Testis (tissue), 3 donors: Measurements from ENCODE around the gene PRR11. TPM values are rescaled to one million over a fixed set of nuclear protein-coding genes. Genes with fewer than 3 reads are reported as not detected.

Experiments used
- DNase-seq: peaks from one replicate; pipeline ENCODE4 v3.0.0-alpha.2; 2019
- H3K27ac ChIP-seq, 2 donors: fragments of 200-600 bp; sonication (generic); one replicate each; pipeline ENCODE4 v1.5.1; 2019
- H3K27me3 ChIP-seq: fragments of 200-600 bp; sonication (generic); one replicate; pipeline ENCODE4 v1.5.1; 2019
- H3K36me3 ChIP-seq: fragments of 200-600 bp; sonication (generic); one replicate; pipeline ENCODE4 v1.5.1; 2017; ENCODE audit warnings: low read depth; ENCODE audit errors: missing control alignments
- H3K4me1 ChIP-seq: fragments of 200-600 bp; sonication (generic); one replicate; pipeline ENCODE4 v1.5.1; 2019
- H3K4me3 ChIP-seq, 2 donors: fragments of 200-600 bp; sonication (generic); one replicate each; pipeline ENCODE4 v1.5.1; 2017 to 2019
- H3K9me3 ChIP-seq: fragments of 200-600 bp; sonication (generic); one replicate; pipeline ENCODE4 v1.5.1; 2017
- POLR2A ChIP-seq: fragments of 450-650 bp; IDR thresholded peaks from one replicate; pipeline ENCODE4 v1.6.1; 2017; ENCODE audit warnings: antibody characterized with exemption, mild to moderate bottlenecking, moderate library complexity
- WGBS, 2 donors: methylation state at CpG; one replicate each; pipeline ENCODE4 v1.1.5; 2018; 5-methylcytosine and 5-hydroxymethylcytosine counted together
- intact Hi-C: fragments of 100-400 bp; cut with DNase I; formaldehyde crosslinking; loops from one replicate; pipeline ENCODE4 v1.15.1; 2023; ENCODE audit warnings: low total_unique reads
- polyA plus RNA-seq: library from polyadenylated mRNA; stranded (reverse); fragments of 350-450 nt; fragmentation: Illumina TruSeq; extraction: RNeasy Lipid Tissue Mini Kit (QIAGEN cat#74804); gene quantifications from one replicate; pipeline ENCODE4 v1.2.3, GENCODE V29; 2014; ENCODE audit warnings: low read depth, low replicate concordance; ENCODE audit not compliant: insufficient read depth
- total RNA-seq, 2 donors: library from RNA; depleted of rRNA; stranded (reverse); fragments of >200 nt; gene quantifications; one replicate each; pipeline ENCODE4 v1.2.3, GENCODE V29; 2016
- TF ChIP-seq, protein P1 (sequence below), 3 experiments: fragments of 450-650 bp in 2 of 3; fragments of 200-600 bp in 1 of 3; sonication (generic) in 1 of 3; IDR thresholded peaks; one replicate each; pipeline ENCODE4 v1.5.1; 2016 to 2019; ENCODE audit warnings: antibody characterized with exemption in 3 of 3, mild to moderate bottlenecking in 2 of 3, moderate library complexity in 1 of 3

Gene PRR11
- total and polyA plus RNA-seq, 3 donors from 2014 or later: 3.9 to 6.9 (median 5.3) TPM

- 96 to 100% methylated on average over 3 of the region's 3 CpGs for WGBS, 2 donors
- no peak for DNase-seq
- H3K27ac ChIP-seq: no peak overlapping the region
- no peaks in the 10 kb centered on the region for H3K9me3 ChIP-seq
- H3K4me3 ChIP-seq: no peak overlapping the region
- H3K27me3 ChIP-seq: no peaks in the 10 kb centered on the region
- no peaks in the 10 kb centered on the region for H3K4me1 ChIP-seq
- TF ChIP-seq POLR2A: no peak
- TF ChIP-seq, protein P1, sequence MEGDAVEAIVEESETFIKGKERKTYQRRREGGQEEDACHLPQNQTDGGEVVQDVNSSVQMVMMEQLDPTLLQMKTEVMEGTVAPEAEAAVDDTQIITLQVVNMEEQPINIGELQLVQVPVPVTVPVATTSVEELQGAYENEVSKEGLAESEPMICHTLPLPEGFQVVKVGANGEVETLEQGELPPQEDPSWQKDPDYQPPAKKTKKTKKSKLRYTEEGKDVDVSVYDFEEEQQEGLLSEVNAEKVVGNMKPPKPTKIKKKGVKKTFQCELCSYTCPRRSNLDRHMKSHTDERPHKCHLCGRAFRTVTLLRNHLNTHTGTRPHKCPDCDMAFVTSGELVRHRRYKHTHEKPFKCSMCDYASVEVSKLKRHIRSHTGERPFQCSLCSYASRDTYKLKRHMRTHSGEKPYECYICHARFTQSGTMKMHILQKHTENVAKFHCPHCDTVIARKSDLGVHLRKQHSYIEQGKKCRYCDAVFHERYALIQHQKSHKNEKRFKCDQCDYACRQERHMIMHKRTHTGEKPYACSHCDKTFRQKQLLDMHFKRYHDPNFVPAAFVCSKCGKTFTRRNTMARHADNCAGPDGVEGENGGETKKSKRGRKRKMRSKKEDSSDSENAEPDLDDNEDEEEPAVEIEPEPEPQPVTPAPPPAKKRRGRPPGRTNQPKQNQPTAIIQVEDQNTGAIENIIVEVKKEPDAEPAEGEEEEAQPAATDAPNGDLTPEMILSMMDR (IDR thresholded peaks at IDR 0.05): no peak
- intact Hi-C loops: no loop called here
- no peaks in the 10 kb centered on the region for H3K36me3 ChIP-seq
These were observed 31.3 kb downstream of the PRR11 start for GRCh38 chr17:59186850-59187249.

- no peak for DNase-seq
- 69 to 81% methylated on average over 2 of the region's 2 CpGs for WGBS, 2 donors
- intact Hi-C loops: no loop called here
- H3K4me3 ChIP-seq: no peak overlapping the region
- no peaks in the 10 kb centered on the region for H3K4me1 ChIP-seq
- no peaks in the 10 kb centered on the region for H3K36me3 ChIP-seq
- no peaks in the 10 kb centered on the region for H3K27me3 ChIP-seq
- H3K27ac ChIP-seq: no peak overlapping the region
- TF ChIP-seq, protein P1 (IDR thresholded peaks at IDR 0.05): no peak
- no peaks in the 10 kb centered on the region for H3K9me3 ChIP-seq
These were observed 35.3 kb downstream of the PRR11 start for GRCh38 chr17:59190806-59191205.

DNA sequence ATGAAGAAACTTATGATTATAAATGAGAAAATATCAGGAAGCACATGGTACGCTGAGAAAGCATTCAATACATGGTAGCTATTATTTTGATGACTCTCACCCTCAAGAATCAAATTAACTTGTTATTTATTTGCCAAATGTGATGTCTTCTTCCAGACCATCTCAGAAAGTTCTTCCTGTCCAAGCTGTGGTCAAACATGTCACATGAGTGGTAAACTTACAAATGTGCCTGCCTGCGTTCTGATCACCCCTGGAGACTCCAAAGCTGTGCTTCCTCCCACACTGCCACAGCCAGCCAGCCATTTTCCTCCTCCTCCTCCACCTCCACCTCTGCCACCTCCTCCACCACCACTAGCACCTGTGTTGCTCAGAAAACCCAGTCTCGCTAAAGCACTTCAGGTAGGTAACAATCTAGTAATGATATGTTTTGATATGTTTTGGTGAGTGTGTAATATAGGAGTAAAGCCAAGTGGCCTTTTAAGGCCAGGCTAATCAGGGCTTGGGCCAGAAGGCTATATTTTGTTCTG is 37.9 kb downstream of the PRR11 start:
- H3K27me3 ChIP-seq: no peaks in the 10 kb centered on the region
- H3K4me1 ChIP-seq: no peaks in the 10 kb centered on the region
- no peak overlapping the region for H3K27ac ChIP-seq
- DNase-seq: no peak
- no peaks in the 10 kb centered on the region for H3K36me3 ChIP-seq
- no peak overlapping the region for H3K4me3 ChIP-seq
- 85 to 88% methylated on average over 3 of the region's 3 CpGs for WGBS, 2 donors
- H3K9me3 ChIP-seq: no peaks in the 10 kb centered on the region
- intact Hi-C loops: no loop called here
- TF ChIP-seq, protein P1 (IDR thresholded peaks at IDR 0.05): no peak
- TF ChIP-seq POLR2A: no peak

DNA sequence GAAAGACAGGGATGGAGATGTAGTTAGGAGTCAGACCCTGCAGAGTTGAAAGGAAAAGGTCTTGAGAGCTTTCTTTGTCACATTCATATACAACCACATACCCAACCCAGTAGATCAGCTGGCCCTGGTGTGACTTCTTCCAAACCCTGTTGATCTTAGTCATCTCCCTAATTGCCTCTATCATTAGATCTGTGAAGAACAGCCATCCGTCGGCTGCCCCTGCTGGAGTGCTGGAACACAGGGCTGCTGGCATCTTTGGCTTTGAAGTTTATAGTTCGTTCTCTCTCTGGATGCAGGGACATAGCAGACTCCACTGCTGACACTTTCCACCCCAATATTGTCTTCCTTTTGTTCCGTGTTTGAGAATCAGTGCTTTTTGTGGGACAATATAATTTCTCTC is 43.9 kb downstream of the PRR11 start:
- H3K27ac ChIP-seq: no peak overlapping the region
- 90 to 92% methylated on average over 4 of the region's 4 CpGs for WGBS, 2 donors
- no peak for DNase-seq
- H3K9me3 ChIP-seq: no peaks in the 10 kb centered on the region
- H3K27me3 ChIP-seq: no peaks in the 10 kb centered on the region
- no peaks in the 10 kb centered on the region for H3K36me3 ChIP-seq
- H3K4me3 ChIP-seq: no peak overlapping the region
- intact Hi-C loops: no loop called here
- H3K4me1 ChIP-seq: no peaks in the 10 kb centered on the region
- TF ChIP-seq POLR2A: no peak
- TF ChIP-seq, protein P1 (IDR thresholded peaks at IDR 0.05): no peak

DNA sequence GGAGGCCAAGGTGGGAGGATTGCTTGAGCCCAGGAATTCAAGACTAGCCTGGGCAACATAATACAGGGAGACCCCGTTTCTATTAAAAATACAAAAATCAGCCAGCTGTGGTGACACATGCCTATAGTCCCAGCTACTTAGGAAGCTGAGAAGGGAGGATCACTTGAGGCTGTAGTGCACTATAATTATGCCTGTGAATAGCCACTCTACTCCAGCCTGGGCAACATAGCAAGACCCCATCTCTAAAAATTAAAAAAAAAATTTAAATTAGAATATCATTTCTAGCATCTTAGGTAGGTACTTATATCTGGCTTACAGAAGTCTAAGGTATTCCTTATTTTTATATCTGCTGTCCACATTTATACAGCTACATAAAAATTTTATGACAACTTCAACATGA is 46.8 kb downstream of the PRR11 start:
- TF ChIP-seq, protein P1 (IDR thresholded peaks at IDR 0.05): no peak
- TF ChIP-seq POLR2A: no peak
- Histone ChIP-seq H3K9me3 (no peaks in the 10 kb centered on the region), H3K4me1 (no peaks in the 10 kb centered on the region), H3K27ac (no peak overlapping the region), H3K36me3 (no peaks in the 10 kb centered on the region), H3K27me3 (no peaks in the 10 kb centered on the region), H3K4me3 (no peak overlapping the region)
- WGBS, 2 donors: 91 to 100% methylated on average over 1 of the region's 1 CpG
- intact Hi-C loops: no loop called here
- no peak for DNase-seq
